BLaER1 treated with 17β-estradiol and CSF1 and Interleukin-3, amounts not matched to agents 10 nM and 100 nM (cell line): ENCODE measurements around the gene NR1H2.

Experiments
- H3K27ac ChIP-seq, 11 experiments: shearing (Covaris generic); formaldehyde crosslinking; 2 replicates each; pipeline ENCODE4 v1.8.1; 2022
- H3K27me3 ChIP-seq, 11 experiments: shearing (Covaris generic); formaldehyde crosslinking; 2 replicates each; pipeline ENCODE4 v1.8.1; 2022
- H3K36me3 ChIP-seq, 11 experiments: shearing (Covaris generic); formaldehyde crosslinking; 2 replicates each; pipeline ENCODE4 v1.8.1; 2022
- H3K4me1 ChIP-seq, 10 experiments: shearing (Covaris generic); formaldehyde crosslinking; 2 replicates each; pipeline ENCODE4 v1.8.1; 2022
- H3K4me2 ChIP-seq, 11 experiments: shearing (Covaris generic); formaldehyde crosslinking; 2 replicates each; pipeline ENCODE4 v1.8.1; 2022
- H3K4me3 ChIP-seq, 10 experiments: shearing (Covaris generic); formaldehyde crosslinking; 2 replicates each; pipeline ENCODE4 v1.8.1; 2022
- H3K9ac ChIP-seq, 11 experiments: shearing (Covaris generic); formaldehyde crosslinking; 2 replicates each; pipeline ENCODE4 v1.8.1; 2022
- H3K9me3 ChIP-seq, 11 experiments: shearing (Covaris generic); formaldehyde crosslinking; replicated peaks in 1 of 11; 2 replicates each; pipeline ENCODE4 v1.8.1; 2022
- H4K20me1 ChIP-seq, 11 experiments: shearing (Covaris generic); formaldehyde crosslinking; 2 replicates each; pipeline ENCODE4 v1.8.1; 2022
- Cebpa-rat ChIP-seq, 11 experiments: shearing (Covaris generic); IDR thresholded peaks; 2 replicates each; pipeline ENCODE4 v1.8.1; 2022

NR1H2 gene

DNA sequence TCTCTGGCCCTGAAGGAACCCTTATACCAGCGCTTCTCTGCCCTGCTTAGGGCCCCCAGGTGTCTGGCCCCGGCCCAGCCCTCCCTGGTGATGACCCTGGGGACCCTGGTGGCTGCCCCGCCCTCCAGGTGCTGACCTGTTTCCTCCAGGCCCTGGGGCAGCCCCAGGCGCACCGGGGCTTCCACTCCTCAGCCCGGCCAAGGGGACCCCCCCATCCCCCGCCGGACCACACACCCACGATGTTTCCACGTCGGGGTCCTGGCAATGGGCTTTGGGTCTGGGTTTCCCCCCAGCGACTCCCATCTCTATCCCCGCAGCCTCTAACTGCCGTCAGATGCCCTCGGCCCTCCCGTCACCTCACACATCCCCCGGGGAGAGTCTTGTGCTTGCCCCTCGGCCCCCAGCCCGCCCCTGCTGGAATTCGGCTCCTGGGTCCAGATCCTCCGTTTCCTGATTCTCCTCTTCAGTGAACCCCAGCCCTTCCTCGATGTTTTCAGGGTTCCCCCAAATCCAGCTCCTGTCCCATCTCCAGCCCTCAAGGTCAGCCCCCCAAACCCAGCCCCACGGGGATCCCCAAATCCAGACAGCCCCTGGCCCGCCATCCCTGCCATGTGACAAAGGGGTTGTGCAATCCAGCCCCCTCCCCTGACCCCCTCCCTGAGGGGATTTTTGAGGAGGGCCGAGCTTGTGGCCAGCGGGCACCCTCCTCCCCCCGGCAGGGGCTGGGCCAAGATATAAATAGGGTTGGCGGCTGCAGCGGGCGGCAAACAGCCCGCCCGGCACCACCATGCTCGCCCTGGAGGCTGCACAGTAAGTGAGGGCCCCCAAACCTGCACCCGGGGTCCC lies 42.1 kb downstream of the NR1H2 start, which contains the start of gene SPIB:
Gene SPIB, plus strand, starts transcription at position 763 of the 846 bp plus-strand sequence. Its CDS starts 25 bp downstream, at position 788.
- peaks cover 0 to 4% (median 0%) of the 10 kb centered on the region in 11 experiments; a peak in 1 of 22 replicates for H3K9me3 ChIP-seq
- H3K36me3 ChIP-seq = peaks cover 0 to 31% (median 23%) of the 10 kb centered on the region in 11 experiments; a peak in 19 of 22 replicates
- peaks cover 51 to 91% (median 76%) of the 10 kb centered on the region in 10 experiments for H3K4me1 ChIP-seq
- H3K4me2 ChIP-seq = peak within 1 kb of the TSS; percentile 81 to 98 (median 96)
- peak in 4 of 11 experiments; percentile 13 to 48 (median 30); a peak in 2 of 22 replicates for TF ChIP-seq Cebpa-rat (IDR thresholded peaks at IDR 0.05)
- H3K27ac ChIP-seq = peak within 1 kb of the TSS in 9 of 11 experiments; percentile 23 to 82 (median 69); a peak in 18 of 22 replicates
- H3K4me3 ChIP-seq = peak within 1 kb of the TSS; percentile 40 to 80 (median 68)
- peaks cover 0 to 20% (median 10%) of the 10 kb centered on the region in 11 experiments; a peak in 9 of 22 replicates for H4K20me1 ChIP-seq
- H3K27me3 ChIP-seq = peaks cover 0 to 7% (median 0%) of the 10 kb centered on the region in 11 experiments; a peak in 1 of 22 replicates
- H3K9ac ChIP-seq = peak within 1 kb of the TSS; percentile 31 to 86 (median 75); a peak in 21 of 22 replicates

GRCh38 chr19:50419022-50419579 lies 42.8 kb downstream of the NR1H2 start:
- H3K4me2 ChIP-seq = peak overlapping the region; percentile 81 to 98 (median 96)
- peak overlapping the region; percentile 40 to 80 (median 68) for H3K4me3 ChIP-seq
- peaks cover 0 to 20% (median 10%) of the 10 kb centered on the region in 11 experiments; a peak in 9 of 22 replicates for H4K20me1 ChIP-seq
- H3K27ac ChIP-seq = peak overlapping the region in 9 of 11 experiments; percentile 23 to 82 (median 69); a peak in 17 of 22 replicates
- H3K4me1 ChIP-seq = peaks cover 51 to 84% (median 71%) of the 10 kb centered on the region in 10 experiments
- H3K36me3 ChIP-seq = peaks cover 0 to 31% (median 23%) of the 10 kb centered on the region in 11 experiments; a peak in 17 of 22 replicates
- H3K9ac ChIP-seq = peak overlapping the region; percentile 31 to 86 (median 75); a peak in 21 of 22 replicates
- TF ChIP-seq Cebpa-rat (IDR thresholded peaks at IDR 0.05) = no peak
- peaks cover 0 to 7% (median 0%) of the 10 kb centered on the region in 11 experiments; a peak in 1 of 22 replicates for H3K27me3 ChIP-seq
- H3K9me3 ChIP-seq = peaks cover 0 to 4% (median 0%) of the 10 kb centered on the region in 11 experiments; a peak in 1 of 22 replicates

DNA sequence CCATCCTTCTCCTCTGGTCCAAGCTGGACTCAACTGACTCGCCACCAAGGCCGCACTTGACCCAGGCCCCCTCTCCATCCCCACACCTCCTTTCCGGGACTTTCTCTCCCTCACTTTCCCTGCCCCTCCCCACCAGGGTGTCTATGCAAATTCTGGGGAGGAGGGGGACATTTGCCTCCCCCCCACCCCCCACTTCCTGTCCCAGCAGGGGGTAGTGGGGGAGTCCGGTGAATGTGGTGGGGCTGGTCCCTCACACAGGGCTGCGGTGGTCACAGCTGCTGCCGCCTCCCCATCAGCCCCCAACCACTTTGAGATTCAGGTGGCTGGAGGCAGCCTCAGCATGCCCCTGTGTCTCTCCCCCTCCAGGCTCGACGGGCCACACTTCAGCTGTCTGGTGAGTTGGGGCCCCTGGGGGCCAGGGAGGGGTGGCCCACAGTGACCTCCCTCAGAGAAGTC lies 43.4 kb downstream of the NR1H2 start:
- Histone ChIP-seq H3K36me3 (peaks cover 0 to 33% (median 20%) of the 10 kb centered on the region in 11 experiments; a peak in 17 of 22 replicates), H3K27me3 (peaks cover 0 to 7% (median 0%) of the 10 kb centered on the region in 11 experiments; a peak in 1 of 22 replicates), H3K4me3 (peak overlapping the region in 9 of 10 experiments; percentile 47 to 80 (median 69); a peak in 19 of 20 replicates), H3K4me1 (peaks cover 49 to 79% (median 66%) of the 10 kb centered on the region in 10 experiments), H4K20me1 (peaks cover 0 to 20% (median 10%) of the 10 kb centered on the region in 11 experiments; a peak in 9 of 22 replicates), H3K27ac (peak overlapping the region in 9 of 11 experiments; percentile 23 to 82 (median 69); a peak in 16 of 22 replicates), H3K9me3 (peaks cover 0 to 4% (median 0%) of the 10 kb centered on the region in 11 experiments; a peak in 1 of 22 replicates), H3K9ac (peak overlapping the region in 10 of 11 experiments; percentile 31 to 86 (median 76); a peak in 20 of 22 replicates), H3K4me2 (peak overlapping the region; percentile 81 to 98 (median 96))
- no peak for TF ChIP-seq Cebpa-rat (IDR thresholded peaks at IDR 0.05)

GRCh38 chr19:50420127-50420526 lies 43.9 kb downstream of the NR1H2 start:
- peak overlapping the region; percentile 81 to 98 (median 96) for H3K4me2 ChIP-seq
- peaks cover 0 to 39% (median 20%) of the 10 kb centered on the region in 11 experiments; a peak in 17 of 22 replicates for H3K36me3 ChIP-seq
- H3K4me1 ChIP-seq = peaks cover 45 to 74% (median 61%) of the 10 kb centered on the region in 10 experiments
- peaks cover 0 to 7% (median 0%) of the 10 kb centered on the region in 11 experiments; a peak in 1 of 22 replicates for H3K27me3 ChIP-seq
- TF ChIP-seq Cebpa-rat (IDR thresholded peaks at IDR 0.05) = no peak
- H4K20me1 ChIP-seq = peaks cover 0 to 19% (median 10%) of the 10 kb centered on the region in 11 experiments; a peak in 9 of 22 replicates
- peaks cover 0 to 4% (median 0%) of the 10 kb centered on the region in 11 experiments; a peak in 1 of 22 replicates for H3K9me3 ChIP-seq
- peak overlapping the region in 9 of 11 experiments; percentile 23 to 82 (median 69); a peak in 16 of 22 replicates for H3K27ac ChIP-seq
- H3K4me3 ChIP-seq = peak overlapping the region in 8 of 10 experiments; percentile 62 to 80 (median 70); a peak in 17 of 20 replicates
- peak overlapping the region in 10 of 11 experiments; percentile 31 to 86 (median 76); a peak in 18 of 22 replicates for H3K9ac ChIP-seq

DNA sequence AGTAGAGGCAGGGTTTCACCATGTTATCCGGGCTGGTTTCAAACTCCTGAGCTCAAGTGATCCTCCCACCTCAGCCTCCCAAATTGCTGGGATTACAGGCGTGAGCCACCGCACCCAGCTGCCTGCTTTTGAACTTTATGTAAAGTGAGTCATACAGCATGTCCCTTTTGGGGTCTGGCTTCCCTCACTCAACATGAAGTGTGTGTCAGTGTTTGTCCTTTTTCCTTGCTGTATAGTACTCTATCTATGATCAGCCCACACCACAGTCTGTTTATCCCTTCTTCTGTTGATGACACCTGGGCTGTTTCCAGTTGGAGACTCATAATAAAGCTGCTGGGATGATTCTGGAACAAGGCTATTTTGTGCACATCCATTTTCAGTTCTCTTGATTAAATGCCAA lies 44.6 kb downstream of the NR1H2 start:
- Histone ChIP-seq H3K9me3 (peaks cover 0 to 4% (median 0%) of the 10 kb centered on the region in 11 experiments; a peak in 1 of 22 replicates), H3K36me3 (peaks cover 0 to 45% (median 20%) of the 10 kb centered on the region in 11 experiments; a peak in 17 of 22 replicates), H3K27me3 (peaks cover 0 to 7% (median 0%) of the 10 kb centered on the region in 11 experiments; a peak in 1 of 22 replicates), H3K4me1 (peaks cover 39 to 70% (median 56%) of the 10 kb centered on the region in 10 experiments), H4K20me1 (peaks cover 0 to 19% (median 10%) of the 10 kb centered on the region in 11 experiments; a peak in 9 of 22 replicates), H3K27ac (no peak overlapping the region), H3K4me3 (peak overlapping the region in 6 of 10 experiments; percentile 63 to 80 (median 70); a peak in 8 of 20 replicates), H3K4me2 (peak overlapping the region in 8 of 11 experiments; percentile 81 to 98 (median 96); a peak in 16 of 22 replicates), H3K9ac (peak overlapping the region in 2 of 11 experiments; percentile 74 to 81; a peak in 2 of 22 replicates)
- TF ChIP-seq Cebpa-rat (IDR thresholded peaks at IDR 0.05) = no peak

DNA sequence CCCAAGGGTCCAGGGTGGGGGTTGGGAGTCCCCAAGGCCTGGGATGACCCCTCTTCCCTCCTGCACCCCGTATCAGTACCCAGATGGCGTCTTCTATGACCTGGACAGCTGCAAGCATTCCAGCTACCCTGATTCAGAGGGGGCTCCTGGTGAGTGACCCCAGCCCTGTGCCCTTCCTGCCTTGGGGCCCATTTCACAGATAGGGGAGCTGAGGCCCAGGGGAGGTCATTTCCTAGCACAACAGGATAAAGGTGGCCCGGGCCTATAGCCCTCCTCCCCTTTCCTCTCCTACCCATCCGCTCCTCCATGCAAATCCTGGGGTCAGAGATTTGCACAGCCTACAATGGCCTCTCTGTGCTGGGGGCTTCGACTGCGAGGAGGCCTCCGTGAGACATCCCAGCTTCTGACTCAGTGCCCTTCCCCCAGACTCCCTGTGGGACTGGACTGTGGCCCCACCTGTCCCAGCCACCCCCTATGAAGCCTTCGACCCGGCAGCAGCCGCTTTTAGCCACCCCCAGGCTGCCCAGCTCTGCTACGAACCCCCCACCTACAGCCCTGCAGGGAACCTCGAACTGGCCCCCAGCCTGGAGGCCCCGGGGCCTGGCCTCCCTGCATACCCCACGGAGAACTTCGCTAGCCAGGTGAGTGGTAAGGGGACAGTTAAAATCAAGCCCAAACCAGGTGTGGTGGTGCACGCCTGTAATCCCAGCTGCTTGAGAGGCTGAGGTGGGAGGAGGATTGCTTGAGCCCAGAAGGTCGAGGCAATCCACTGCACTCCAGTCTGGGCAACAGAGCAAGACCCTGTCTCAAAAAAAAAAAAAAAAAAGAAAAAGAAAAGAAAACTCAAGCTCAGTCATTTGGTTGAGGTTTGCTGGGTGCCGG lies 46.4 kb downstream of the NR1H2 start:
- TF ChIP-seq Cebpa-rat (IDR thresholded peaks at IDR 0.05) = no peak
- H3K9ac ChIP-seq = peak overlapping the region in 7 of 11 experiments; percentile 8 to 41 (median 29); a peak in 6 of 22 replicates
- 0 out of 22 replicates have a peak overlapping the region, but pooled peaks of 1 of the 11 experiments have one; percentile 26 for H3K27ac ChIP-seq
- H4K20me1 ChIP-seq = peaks cover 0 to 19% (median 7%) of the 10 kb centered on the region in 11 experiments; a peak in 9 of 22 replicates
- H3K4me3 ChIP-seq = no peak overlapping the region
- peaks cover 0 to 7% (median 0%) of the 10 kb centered on the region in 11 experiments; a peak in 1 of 22 replicates for H3K27me3 ChIP-seq
- peaks cover 0 to 56% (median 20%) of the 10 kb centered on the region in 11 experiments; a peak in 17 of 22 replicates for H3K36me3 ChIP-seq
- H3K4me2 ChIP-seq = peak overlapping the region in 7 of 11 experiments; percentile 1 to 98 (median 26); a peak in 6 of 22 replicates
- H3K4me1 ChIP-seq = peaks cover 24 to 57% (median 42%) of the 10 kb centered on the region in 10 experiments
- peaks cover 0 to 4% (median 0%) of the 10 kb centered on the region in 11 experiments; a peak in 1 of 22 replicates for H3K9me3 ChIP-seq
